Adrenal gland (tissue), 5 donors: ENCODE data around the gene PITX3.

Source experiments
- CTCF ChIP-seq, 6 experiments: fragments of 450-650 bp in 4 of 6; fragments of 200-600 bp in 2 of 6; sonication (generic) in 1 of 6; IDR thresholded peaks; 1 replicate in 5 of 6; 2 replicates in 1 of 6; pipeline versions ENCODE4 v1.5.1 to v1.8.0; 2016 to 2021; ENCODE audit warnings: antibody characterized with exemption in 6 of 6, mild to moderate bottlenecking in 2 of 6, moderate library complexity in 1 of 6
- POLR2A ChIP-seq, 2 donors: fragments of 450-650 bp; IDR thresholded peaks; one replicate each; pipeline ENCODE4 v1.6.1; 2017; ENCODE audit warnings: antibody characterized with exemption in 2 of 2, mild to moderate bottlenecking in 2 of 2, moderate library complexity in 1 of 2
- donor health status: DM: no; HTN: no; CAD: no.

- TF ChIP-seq CTCF (IDR thresholded peaks at IDR 0.05): no peak
- TF ChIP-seq POLR2A (IDR thresholded peaks at IDR 0.05): no peak
Observed at GRCh38 chr10:102208311-102209035, 32.8 kb downstream of the PITX3 start.
